Activated T-cell treated with anti-CD3 and anti-CD28 coated beads for 48 hours (primary cell): Measurements from ENCODE around the gene PFDN1.
A peak's percentile ranks its signal among the peaks of the same experiment; 100 is the strongest.

ENCODE experiments used
- DNase-seq: peaks from one replicate; pipeline ENCODE4 v3.0.0-alpha.2; 2020; ENCODE audit warnings: low read depth

PFDN1 gene

DNA sequence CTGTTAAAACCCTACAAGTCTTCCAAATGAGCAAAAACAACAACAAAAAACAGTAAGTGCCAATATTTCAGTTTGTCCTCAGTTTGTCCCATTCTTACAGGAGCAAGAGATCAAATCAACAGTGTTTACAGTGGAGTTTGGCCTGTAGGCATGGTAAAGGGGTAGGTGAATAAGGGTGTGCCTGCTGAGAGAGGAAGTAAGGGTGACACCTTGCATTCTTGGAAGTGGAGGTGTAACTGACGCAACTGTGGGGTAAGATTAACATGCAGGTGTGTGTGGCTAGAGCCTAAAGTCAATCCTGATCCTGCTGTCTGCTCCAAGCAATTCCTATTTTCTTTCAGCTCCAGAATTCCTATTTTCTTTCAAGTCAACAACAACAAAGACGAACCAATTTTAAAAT lies 43.4 kb downstream of the PFDN1 start:
- DNase-seq = no peak

DNA sequence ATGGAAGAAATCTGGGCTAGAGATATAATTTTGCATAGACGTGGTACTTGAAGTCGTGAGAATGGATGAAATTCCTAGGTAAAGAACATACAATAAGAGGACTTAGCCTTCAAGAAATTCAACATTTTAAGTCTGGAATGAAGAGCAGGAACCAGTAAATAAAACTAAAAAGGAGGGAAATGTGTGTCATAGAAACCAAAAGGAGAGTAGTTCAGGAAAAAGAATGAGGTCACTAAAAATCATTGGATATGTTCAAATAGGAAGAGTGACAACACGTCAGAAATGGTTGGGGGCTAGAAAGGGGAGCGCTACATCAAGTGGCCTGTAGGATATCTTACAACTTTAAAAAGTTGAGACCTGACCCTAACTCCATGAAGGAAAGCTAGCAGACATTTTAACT lies 44.0 kb downstream of the PFDN1 start:
- DNase-seq = no peak

- no peak for DNase-seq
Measured at GRCh38 chr5:140258016-140258415, 44.9 kb downstream of the PFDN1 start.

DNA sequence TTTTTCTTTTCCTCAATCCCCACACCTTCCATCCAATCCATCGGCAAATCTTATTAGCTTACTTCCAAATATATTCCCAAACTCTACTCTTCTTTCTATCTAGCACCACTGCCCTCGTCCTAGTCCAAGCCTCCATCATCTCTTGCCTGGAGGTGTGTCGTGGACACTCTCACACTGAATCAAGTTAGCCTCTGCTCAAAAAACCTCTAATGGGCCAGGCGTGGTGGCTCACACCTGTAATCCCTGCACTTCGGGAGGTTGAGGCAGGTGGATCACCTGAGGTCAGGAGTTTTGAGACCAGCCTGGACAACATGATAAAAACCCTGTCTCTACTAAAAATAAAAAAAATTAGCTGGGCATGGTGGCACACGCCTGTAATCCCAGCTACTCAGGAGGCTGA lies 46.2 kb downstream of the PFDN1 start:
- no peak for DNase-seq

DNA sequence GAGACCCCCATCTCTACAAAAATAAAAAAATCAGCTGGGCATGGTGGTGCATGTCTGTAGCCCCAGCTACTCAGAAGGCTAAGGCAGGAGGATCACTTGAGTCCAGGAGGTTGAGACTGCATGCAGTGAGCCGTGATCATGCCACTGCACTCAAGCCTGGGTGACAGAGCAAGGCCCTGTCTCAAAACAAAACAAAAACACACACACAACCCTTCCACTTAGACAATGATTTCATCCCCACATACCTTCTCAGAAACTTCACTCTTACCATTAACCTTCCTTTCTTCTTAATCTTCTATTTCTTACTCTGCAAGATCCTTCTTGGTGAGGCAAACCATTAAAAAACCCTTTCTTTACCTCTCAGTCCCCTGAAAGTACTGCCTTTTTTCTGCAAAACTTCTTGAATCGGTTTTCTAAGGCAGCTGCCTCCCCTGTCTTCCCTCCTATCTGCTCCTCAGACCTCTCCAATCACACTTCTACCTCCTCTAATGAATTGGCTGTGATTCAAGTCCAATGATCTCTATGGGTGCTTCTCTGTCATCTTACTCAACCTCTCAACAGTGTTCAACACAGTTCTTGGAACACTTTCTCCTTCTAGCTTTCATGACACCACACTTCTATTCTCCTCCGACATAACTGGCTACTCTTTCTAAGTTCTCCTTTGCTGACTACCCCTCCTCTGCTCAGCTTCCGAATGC lies 47.3 kb downstream of the PFDN1 start:
- DNase-seq = no peak

DNA sequence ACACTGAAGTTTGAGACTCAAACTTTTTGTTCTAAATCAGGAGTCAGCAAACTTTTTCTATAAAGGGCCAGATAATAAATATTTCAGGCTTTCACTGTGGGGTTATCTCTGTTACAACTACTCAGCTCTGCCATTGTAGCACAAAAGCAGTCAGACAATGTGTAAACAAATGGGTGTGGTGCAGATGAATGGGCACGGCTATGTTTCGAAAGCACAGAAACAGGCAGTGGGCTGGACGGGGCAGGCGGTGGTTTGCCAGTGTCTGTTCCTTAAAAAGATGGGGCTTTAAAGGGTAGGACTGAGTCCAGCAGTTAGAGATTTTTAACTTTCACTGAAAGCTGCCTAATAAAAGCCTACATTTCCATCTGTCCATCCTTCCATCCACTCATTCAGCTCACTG lies 48.9 kb downstream of the PFDN1 start:
- no peak for DNase-seq

DNA sequence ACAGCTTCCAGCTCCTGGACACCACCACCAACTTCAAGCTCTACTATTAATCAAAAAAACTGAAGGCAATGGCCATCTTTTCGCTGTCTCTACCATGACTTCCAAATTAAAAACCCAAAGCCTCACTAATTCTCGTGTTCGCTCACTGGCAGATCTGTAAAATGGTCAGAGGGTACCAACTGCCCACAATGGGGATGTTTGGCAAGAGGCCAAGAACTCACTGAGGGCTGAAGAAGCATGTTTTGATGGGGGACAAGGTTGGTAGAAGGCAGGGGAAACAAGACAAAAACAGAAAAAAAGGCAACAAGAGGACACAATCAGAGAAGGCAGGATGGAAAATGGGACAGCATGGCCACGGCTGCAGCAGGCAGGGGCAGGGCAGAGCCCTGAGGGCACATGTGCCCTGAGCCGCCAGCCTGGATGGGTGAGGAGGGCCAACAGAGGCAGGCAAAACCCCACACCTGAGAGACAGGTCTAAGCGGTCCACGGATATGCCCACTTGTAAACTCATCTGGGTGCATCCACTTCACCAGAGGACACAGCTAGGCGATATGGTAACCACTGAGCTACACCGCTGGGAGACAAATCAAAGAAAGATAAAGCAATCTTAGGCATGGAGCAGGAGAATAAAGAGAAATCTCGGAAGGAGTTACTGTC lies 50.3 kb downstream of the PFDN1 start:
- DNase-seq = no peak

DNA sequence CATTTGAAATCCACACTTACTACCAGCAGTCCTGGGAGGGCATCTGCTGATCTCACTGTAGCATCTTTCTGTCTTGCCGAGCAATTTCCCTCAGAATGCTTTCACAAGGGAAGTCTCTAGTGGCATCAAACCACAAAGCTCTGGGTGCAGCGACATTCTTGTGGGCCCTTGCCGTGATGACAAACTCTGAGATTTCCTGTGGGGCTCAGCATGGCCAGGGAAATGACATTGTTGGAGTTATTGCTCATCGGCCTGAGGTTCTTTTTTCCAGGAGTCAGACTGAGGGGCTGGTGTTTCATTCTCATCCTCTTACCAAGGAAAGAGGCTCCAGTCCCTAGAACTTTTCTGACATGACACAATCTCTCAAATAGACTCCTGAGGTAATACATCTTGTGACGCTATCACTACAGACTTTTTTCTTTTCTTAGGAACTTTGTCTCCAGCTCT lies 51.4 kb downstream of the PFDN1 start:
- DNase-seq = peak; percentile 66

GRCh38 chr5:140250386-140250785 lies 52.5 kb downstream of the PFDN1 start:
- DNase-seq = no peak

DNA sequence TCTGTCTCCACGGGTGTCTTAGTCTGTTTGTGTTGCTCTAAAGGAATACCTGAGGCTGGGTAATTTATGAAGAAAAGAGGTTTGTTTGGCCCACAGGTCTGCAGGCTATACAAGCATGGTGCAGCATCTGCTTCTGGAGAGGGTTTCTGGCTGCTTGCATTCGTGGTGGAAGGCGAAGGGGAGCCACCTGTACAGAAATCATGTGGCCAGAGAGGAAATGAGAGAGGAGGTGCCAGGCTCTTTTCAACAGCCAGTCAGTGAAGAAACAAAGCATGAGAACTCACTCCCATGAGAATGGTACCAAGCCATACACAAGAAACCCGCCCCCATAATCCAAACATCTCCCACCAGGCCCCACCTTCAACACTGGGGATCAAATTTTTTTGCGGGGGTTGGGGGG lies 53.4 kb downstream of the PFDN1 start:
- DNase-seq = no peak

DNA sequence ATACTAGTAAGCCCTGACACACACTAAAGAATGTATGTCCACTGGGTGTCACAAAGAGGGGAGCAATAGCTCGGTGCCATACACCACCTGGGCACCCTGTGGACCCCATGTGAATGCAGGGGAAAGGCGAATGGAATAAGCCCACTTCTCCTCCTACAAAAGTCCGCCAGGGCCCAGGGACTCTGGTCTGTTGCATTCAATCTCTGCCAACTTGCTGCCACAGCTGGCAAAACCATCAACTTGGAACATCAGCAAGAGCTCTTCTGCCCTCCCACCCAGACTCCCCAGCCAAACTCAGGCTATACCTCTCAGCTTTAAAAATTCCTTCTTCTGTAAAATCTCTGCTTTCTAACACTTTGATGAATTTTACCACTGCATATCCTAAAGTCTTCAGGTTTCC lies 54.5 kb downstream of the PFDN1 start:
- DNase-seq = no peak

DNA sequence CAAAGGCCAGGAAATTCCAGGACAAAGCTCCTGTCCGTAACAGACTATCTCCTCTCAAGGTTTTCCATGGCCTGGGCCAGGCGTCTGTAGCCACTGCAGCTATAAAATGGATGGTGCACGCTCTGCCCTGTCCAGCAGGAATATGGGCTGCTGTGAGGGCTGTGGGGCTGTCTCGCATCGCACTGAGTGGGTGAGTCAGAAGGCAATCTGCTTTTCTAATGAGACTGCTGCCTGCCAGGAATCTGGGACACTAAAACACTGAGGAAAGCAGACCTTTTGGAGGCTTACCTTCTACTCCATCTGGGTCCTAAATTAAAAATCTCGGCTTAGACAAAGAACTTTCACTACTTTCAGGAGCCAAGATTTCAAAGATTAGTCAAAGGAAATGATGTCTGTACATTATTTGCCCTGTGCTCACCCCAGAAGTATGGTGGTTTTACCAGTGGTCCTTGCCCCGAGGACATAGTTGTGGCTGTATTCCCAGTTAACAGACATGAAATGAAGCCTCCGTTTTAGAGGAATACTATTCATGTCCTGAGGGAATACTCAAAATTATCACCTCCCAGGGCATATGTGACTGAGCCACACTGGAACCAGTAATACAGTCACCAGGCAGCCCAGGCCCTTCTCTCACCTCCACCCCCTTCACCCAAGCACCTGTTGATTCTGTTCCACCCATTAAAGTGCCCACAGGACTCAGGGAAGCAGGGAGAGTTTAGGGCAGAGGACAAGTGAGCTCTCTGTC lies 56.4 kb downstream of the PFDN1 start:
- no peak for DNase-seq

DNA sequence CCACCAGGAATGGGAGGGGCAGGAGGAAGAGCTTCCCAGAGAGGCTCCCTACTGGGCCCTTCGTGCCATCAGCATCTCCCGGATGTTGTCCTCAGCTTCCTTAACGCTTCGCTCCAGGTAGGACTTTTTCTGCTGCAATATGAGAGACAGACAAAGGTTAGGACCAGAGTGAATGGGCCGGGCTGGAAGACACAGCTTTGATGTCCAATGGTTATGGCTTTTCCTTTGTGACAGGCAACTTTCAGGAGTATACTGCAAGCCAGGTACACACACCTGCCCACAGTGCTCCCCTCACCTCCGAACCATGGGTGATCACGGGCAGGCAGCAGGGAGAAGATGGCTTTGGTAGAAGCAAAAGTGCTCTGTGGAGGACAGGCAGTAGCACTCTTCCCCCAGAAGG lies 57.0 kb downstream of the PFDN1 start:
- DNase-seq = no peak

DNA sequence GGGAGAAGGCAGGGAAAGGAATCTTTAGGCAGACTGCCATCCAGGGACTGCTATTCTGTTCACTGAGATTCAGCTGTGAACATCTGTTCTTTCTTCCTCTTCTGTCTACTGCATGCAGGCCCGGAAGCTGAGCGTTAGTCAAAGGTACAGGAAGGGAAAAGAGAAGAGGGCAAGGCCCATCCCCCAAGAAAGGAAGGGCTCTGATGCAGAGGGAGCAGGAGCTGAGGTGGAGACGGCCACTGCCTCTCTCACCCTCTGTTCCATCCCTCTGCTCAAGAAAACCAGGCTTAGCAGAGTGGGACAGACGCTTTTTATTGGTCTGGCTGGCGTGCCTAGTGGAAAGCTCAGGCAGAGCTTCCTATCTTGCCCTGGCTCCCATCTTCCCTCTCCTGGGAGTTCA lies 57.6 kb downstream of the PFDN1 start:
- DNase-seq = no peak

DNA sequence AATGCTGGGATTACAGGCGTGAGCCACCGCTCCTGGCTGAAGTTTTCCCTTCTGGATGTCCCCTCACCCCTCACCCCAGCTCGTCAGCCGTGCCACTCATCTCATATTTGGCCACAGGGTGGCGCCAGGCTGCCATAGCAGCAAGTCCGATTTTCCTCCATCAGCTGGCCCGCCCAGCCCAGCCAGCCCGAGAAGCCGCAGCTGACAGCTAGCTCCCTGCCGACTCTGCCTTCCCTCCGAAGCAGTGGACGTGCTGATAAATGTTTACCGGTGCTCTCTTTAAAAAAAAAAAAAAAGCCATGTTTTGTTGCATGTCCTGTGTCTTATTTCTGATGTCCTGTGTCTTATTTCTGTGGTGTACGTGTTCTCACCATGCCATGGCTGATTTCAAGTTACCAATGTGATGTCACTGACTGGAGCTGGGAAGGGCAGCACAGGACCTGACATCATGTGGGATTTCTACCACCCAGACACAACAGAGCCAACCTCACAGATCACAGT lies 58.3 kb downstream of the PFDN1 start:
- peak; percentile 73 for DNase-seq

- no peak for DNase-seq
Measured at GRCh38 chr5:140243706-140244250, 59.1 kb downstream of the PFDN1 start.

GRCh38 chr5:140242890-140243585 lies 59.9 kb downstream of the PFDN1 start:
- DNase-seq = no peak

- DNase-seq = no peak
Measured at GRCh38 chr5:140242099-140242498, 60.8 kb downstream of the PFDN1 start.

DNA sequence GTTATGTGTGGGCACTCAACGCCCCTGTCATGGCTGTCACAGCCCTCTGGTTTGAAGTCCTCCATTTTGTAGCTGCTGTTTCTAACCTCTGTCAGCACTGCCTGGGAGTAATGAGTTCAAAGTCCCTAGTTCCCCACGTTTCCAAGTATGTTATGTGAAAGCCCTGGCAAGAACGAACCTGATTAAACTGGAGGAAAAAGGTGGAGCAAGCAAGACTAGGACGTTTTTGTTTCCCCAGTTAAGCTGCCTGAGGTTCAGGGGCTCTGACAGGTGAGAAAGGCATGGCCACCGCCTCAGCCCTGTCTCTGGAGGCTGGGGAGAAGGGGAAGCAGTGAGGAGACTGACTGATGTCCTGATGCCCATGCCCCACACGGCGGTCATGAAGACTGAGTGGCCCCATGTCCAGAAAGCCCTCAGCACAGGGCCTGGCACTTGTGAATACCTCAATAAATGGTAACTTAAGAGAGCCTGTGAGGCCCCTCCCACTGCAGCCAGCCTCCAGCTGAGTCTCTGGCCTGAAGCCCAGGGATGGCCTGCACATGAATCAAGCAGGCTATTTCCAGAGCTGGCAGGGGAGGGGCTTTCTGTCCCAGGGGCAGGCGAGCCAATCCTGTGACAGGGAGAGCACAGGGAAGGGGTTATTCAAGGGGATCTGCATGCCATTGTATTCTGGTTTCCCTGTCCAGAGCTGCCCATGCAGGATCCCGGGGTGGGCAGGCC lies 61.8 kb downstream of the PFDN1 start:
- no peak for DNase-seq

DNA sequence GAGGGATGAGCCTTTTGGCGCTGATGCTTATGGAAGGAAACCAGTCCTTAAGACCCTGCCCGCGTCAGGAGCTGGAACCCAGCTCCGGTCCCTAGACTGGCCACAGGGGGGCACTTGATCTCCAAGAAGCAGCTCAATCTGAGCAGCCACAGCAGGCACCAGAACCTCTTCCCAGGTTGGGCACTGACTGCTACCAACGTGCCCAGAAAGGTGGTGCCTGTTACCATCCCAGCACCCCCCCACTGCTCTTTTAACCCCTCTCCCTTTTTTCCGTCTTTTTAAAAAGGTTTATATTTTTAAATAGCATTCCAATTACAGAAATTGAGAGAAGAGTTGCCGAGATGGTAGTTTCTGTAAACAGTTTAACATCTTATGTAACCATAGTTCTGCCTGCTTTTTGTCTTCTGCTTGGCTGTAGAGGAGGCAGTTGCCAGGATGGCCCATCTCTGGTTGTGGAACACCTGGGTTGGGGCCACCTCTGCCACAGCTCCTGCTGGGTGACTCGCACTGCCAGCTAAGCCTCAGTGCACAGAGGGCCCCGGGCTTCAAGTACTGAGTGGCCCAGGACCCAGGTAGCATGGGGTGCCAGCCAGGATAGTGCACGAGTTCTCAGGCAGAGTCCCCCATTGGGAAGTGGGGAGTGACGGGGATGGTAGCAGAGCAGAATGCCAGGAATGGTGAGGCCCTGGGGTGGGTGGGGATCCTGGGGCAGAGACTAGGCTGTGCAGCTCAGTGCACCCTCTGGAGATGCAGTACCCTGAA lies 62.8 kb downstream of the PFDN1 start:
- DNase-seq = peak; percentile 55

DNA sequence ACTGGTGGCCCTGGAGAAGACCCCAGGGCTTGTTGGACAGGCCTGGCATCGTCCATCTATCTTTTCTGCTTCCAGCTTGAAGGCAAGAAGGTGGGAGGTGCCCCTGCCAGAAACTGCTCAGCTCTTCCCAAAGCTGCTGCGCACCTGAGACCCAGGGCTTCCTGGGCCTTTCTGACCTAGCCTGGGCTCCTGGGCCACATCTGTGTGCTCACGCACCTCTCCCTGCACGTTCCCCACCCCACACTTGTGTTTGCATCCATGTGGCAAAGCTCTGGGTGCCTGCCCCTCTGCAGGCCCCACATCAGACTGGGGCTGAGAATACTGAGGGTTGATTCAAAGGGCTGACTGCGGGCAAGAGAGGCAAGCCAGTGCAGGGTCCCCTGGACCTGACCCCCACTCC lies 63.4 kb downstream of the PFDN1 start:
- no peak for DNase-seq
